Activated T-cell treated with anti-CD3 and anti-CD28 coated beads, Interleukin-2, amount 50 U/mL, for 24 hours (primary cell): ENCODE measurements around the gene CLDN24.

Source experiments
- DNase-seq: peaks from one replicate; pipeline ENCODE4 v3.0.0-alpha.2; 2020
- H3K27ac Mint-ChIP-seq: 2 replicates; pipeline ENCODE4 v1.8.0; 2020; ENCODE audit warnings: mild to moderate bottlenecking, mixed read lengths
- H3K27me3 Mint-ChIP-seq: 2 replicates; pipeline ENCODE4 v1.8.0; 2020; ENCODE audit warnings: mixed read lengths
- H3K36me3 Mint-ChIP-seq: 2 replicates; pipeline ENCODE4 v1.8.0; 2020; ENCODE audit warnings: low read depth, mixed read lengths
- H3K4me1 Mint-ChIP-seq: 2 replicates; pipeline ENCODE4 v1.8.0; 2020; ENCODE audit warnings: low read depth, mixed read lengths
- H3K4me3 Mint-ChIP-seq: 2 replicates; pipeline ENCODE4 v1.8.0; 2020; ENCODE audit warnings: mild to moderate bottlenecking, moderate library complexity, mixed read lengths
- H3K9me3 Mint-ChIP-seq: 2 replicates; pipeline ENCODE4 v1.8.0; 2020; ENCODE audit warnings: mixed read lengths

Gene CLDN24

GRCh38 chr4:183291070-183291469 lies 31.2 kb downstream of the CLDN24 start:
- DNase-seq: no peak
- Mint-ChIP-seq H3K4me1 (no peaks in the 10 kb centered on the region), H3K27me3 (no peaks in the 10 kb centered on the region), H3K4me3 (no peak overlapping the region), H3K36me3 (peaks cover 4% of the 10 kb centered on the region), H3K27ac (no peak overlapping the region), H3K9me3 (no peaks in the 10 kb centered on the region)

- Mint-ChIP-seq H3K27me3 (no peaks in the 10 kb centered on the region), H3K9me3 (no peaks in the 10 kb centered on the region), H3K36me3 (peaks cover 4% of the 10 kb centered on the region), H3K27ac (no peak overlapping the region), H3K4me3 (no peak overlapping the region), H3K4me1 (no peaks in the 10 kb centered on the region)
- DNase-seq: no peak
These were observed 32.5 kb downstream of the CLDN24 start for GRCh38 chr4:183289688-183290087.

- H3K9me3 Mint-ChIP-seq: no peaks in the 10 kb centered on the region
- no peak for DNase-seq
- no peaks in the 10 kb centered on the region for H3K4me1 Mint-ChIP-seq
- H3K36me3 Mint-ChIP-seq: peaks cover 4% of the 10 kb centered on the region
- H3K27ac Mint-ChIP-seq: no peak overlapping the region
- no peak overlapping the region for H3K4me3 Mint-ChIP-seq
- no peaks in the 10 kb centered on the region for H3K27me3 Mint-ChIP-seq
These were observed 33.3 kb downstream of the CLDN24 start for GRCh38 chr4:183288955-183289354.

- peaks cover 4% of the 10 kb centered on the region for H3K36me3 Mint-ChIP-seq
- no peaks in the 10 kb centered on the region for H3K4me1 Mint-ChIP-seq
- no peak overlapping the region for H3K4me3 Mint-ChIP-seq
- no peaks in the 10 kb centered on the region for H3K9me3 Mint-ChIP-seq
- H3K27ac Mint-ChIP-seq: no peak overlapping the region
- DNase-seq: no peak
- no peaks in the 10 kb centered on the region for H3K27me3 Mint-ChIP-seq
These were observed 34.5 kb downstream of the CLDN24 start for GRCh38 chr4:183287677-183288076.

- Mint-ChIP-seq H3K27me3 (no peaks in the 10 kb centered on the region), H3K4me1 (no peaks in the 10 kb centered on the region), H3K9me3 (no peaks in the 10 kb centered on the region), H3K27ac (no peak overlapping the region), H3K36me3 (peaks cover 4% of the 10 kb centered on the region), H3K4me3 (no peak overlapping the region)
- no peak for DNase-seq
These were observed 34.9 kb downstream of the CLDN24 start for GRCh38 chr4:183287309-183287659.

GRCh38 chr4:183286590-183287308 lies 35.5 kb downstream of the CLDN24 start:
- Mint-ChIP-seq H3K36me3 (peaks cover 4% of the 10 kb centered on the region), H3K4me1 (no peaks in the 10 kb centered on the region), H3K9me3 (no peaks in the 10 kb centered on the region), H3K27ac (no peak overlapping the region), H3K27me3 (no peaks in the 10 kb centered on the region), H3K4me3 (no peak overlapping the region)
- DNase-seq: no peak

- H3K4me3 Mint-ChIP-seq: no peak overlapping the region
- no peak for DNase-seq
- no peaks in the 10 kb centered on the region for H3K27me3 Mint-ChIP-seq
- H3K36me3 Mint-ChIP-seq: peaks cover 4% of the 10 kb centered on the region
- no peaks in the 10 kb centered on the region for H3K9me3 Mint-ChIP-seq
- no peaks in the 10 kb centered on the region for H3K4me1 Mint-ChIP-seq
- no peak overlapping the region for H3K27ac Mint-ChIP-seq
These were observed 36.3 kb downstream of the CLDN24 start for GRCh38 chr4:183285886-183286285.

- Mint-ChIP-seq H3K36me3 (peaks cover 5% of the 10 kb centered on the region), H3K27ac (no peak overlapping the region), H3K4me1 (no peaks in the 10 kb centered on the region), H3K9me3 (no peaks in the 10 kb centered on the region), H3K4me3 (no peak overlapping the region), H3K27me3 (no peaks in the 10 kb centered on the region)
- DNase-seq: no peak
These were observed 37.3 kb downstream of the CLDN24 start for GRCh38 chr4:183284965-183285364.

GRCh38 chr4:183284258-183284785 lies 37.9 kb downstream of the CLDN24 start:
- peaks cover 5% of the 10 kb centered on the region for H3K36me3 Mint-ChIP-seq
- H3K27ac Mint-ChIP-seq: no peak overlapping the region
- H3K27me3 Mint-ChIP-seq: no peaks in the 10 kb centered on the region
- no peaks in the 10 kb centered on the region for H3K4me1 Mint-ChIP-seq
- H3K9me3 Mint-ChIP-seq: no peaks in the 10 kb centered on the region
- H3K4me3 Mint-ChIP-seq: no peak overlapping the region
- no peak for DNase-seq

GRCh38 chr4:183276106-183276505 lies 46.1 kb downstream of the CLDN24 start:
- no peaks in the 10 kb centered on the region for H3K27me3 Mint-ChIP-seq
- peaks cover 18% of the 10 kb centered on the region for H3K9me3 Mint-ChIP-seq
- no peak for DNase-seq
- peaks cover 29% of the 10 kb centered on the region for H3K36me3 Mint-ChIP-seq
- H3K27ac Mint-ChIP-seq: no peak overlapping the region
- H3K4me1 Mint-ChIP-seq: no peaks in the 10 kb centered on the region
- H3K4me3 Mint-ChIP-seq: no peak overlapping the region

- peaks cover 18% of the 10 kb centered on the region for H3K9me3 Mint-ChIP-seq
- peaks cover 29% of the 10 kb centered on the region for H3K36me3 Mint-ChIP-seq
- DNase-seq: no peak
- no peak overlapping the region for H3K27ac Mint-ChIP-seq
- no peak overlapping the region for H3K4me3 Mint-ChIP-seq
- no peaks in the 10 kb centered on the region for H3K27me3 Mint-ChIP-seq
- H3K4me1 Mint-ChIP-seq: no peaks in the 10 kb centered on the region
These were observed 49.8 kb downstream of the CLDN24 start for GRCh38 chr4:183272384-183272783.
